Caco-2 (cell line): ENCODE results near the gene COL4A3. TPM values are rescaled to one million over a fixed set of nuclear protein-coding genes. Genes with fewer than 3 reads are reported as not detected.

Experiments
- BruUV-seq: library from RNA; stranded (reverse); fragments of 400-500 nt; replicated peaks from 2 replicates; lab custom pipeline; 2021; lab: Mats Ljungman, UMichigan
- CTCF ChIA-PET: fragments of 300-600 bp; sonication (Branson Sonifier 250); formaldehyde crosslinking; loops from one replicate; lab custom pipeline; 2022; ENCODE audit warnings: antibody characterized with exemption; lab: Charles Lee
- POLR2A ChIA-PET: fragments of 300-600 bp; sonication (Branson Sonifier 250); formaldehyde crosslinking; loops from one replicate; lab custom pipeline; 2022; ENCODE audit warnings: antibody characterized with exemption; lab: Charles Lee
- DNase-seq, 2 experiments: peaks; one replicate each; pipeline versions ENCODE4 v3.0.0 to v3.0.0-alpha.2; 2020 to 2022
- H3K27me3 ChIP-seq: replicated peaks from 2 replicates; pipeline ENCODE4 v1.6.0; 2011; ENCODE audit warnings: low read length; ENCODE audit not compliant: control insufficient read depth, insufficient read depth
- H3K36me3 ChIP-seq: 2 replicates; pipeline ENCODE4 v1.5.1; 2011; ENCODE audit warnings: low read length; ENCODE audit not compliant: control insufficient read depth, insufficient read depth
- H3K4me1 ChIP-seq: fragments of 250-450 bp; sonication (Bioruptor Pico); 2 replicates; pipeline ENCODE4 v1.5.1; 2020; ENCODE audit warnings: mild to moderate bottlenecking
- H3K4me3 ChIP-seq: 2 replicates; pipeline ENCODE4 v1.5.1; 2011; ENCODE audit warnings: low read depth, mild to moderate bottlenecking, control low read depth, low read length
- H3K9me3 ChIP-seq: fragments of 250-450 bp; sonication (Bioruptor Pico); 2 replicates; pipeline ENCODE4 v1.5.1; 2020; ENCODE audit warnings: mild to moderate bottlenecking, moderate library complexity
- H3K27ac Mint-ChIP-seq: one replicate; pipeline ENCODE4 v1.8.0; 2022; ENCODE audit warnings: mixed read lengths; ENCODE audit not compliant: unreplicated experiment
- H3K27me3 Mint-ChIP-seq: one replicate; pipeline ENCODE4 v1.8.0; 2022; ENCODE audit warnings: mixed read lengths; ENCODE audit not compliant: insufficient read depth, unreplicated experiment
- H3K36me3 Mint-ChIP-seq: one replicate; pipeline ENCODE4 v1.8.0; 2022; ENCODE audit warnings: mild to moderate bottlenecking, mixed read lengths; ENCODE audit not compliant: insufficient read depth, unreplicated experiment
- H3K4me1 Mint-ChIP-seq: one replicate; pipeline ENCODE4 v1.8.0; 2022; ENCODE audit warnings: low read depth, mixed read lengths; ENCODE audit not compliant: unreplicated experiment
- H3K4me3 Mint-ChIP-seq: one replicate; pipeline ENCODE4 v1.8.0; 2022; ENCODE audit warnings: mild to moderate bottlenecking, moderate library complexity, mixed read lengths; ENCODE audit not compliant: unreplicated experiment
- H3K9me3 Mint-ChIP-seq: one replicate; pipeline ENCODE4 v1.8.0; 2022; ENCODE audit warnings: mixed read lengths; ENCODE audit not compliant: unreplicated experiment
- intact Hi-C: fragments of 100-400 bp; cut with micrococcal nuclease; formaldehyde crosslinking; loops from one replicate; pipeline ENCODE4 v1.10.0; 2022; ENCODE audit not compliant: unreplicated experiment
- total RNA-seq: library from RNA; stranded (reverse); gene quantifications from 2 replicates; pipeline ENCODE4 v1.2.3, GENCODE V29; 2022
- TF ChIP-seq, protein P1 (sequence below), 2 experiments: fragments of 200-600 bp in 1 of 2; IDR thresholded peaks; 1 replicate in 1 of 2; 2 replicates in 1 of 2; pipeline versions ENCODE4 v1.5.1 to v1.8.0; 2011 to 2022; ENCODE audit warnings: antibody characterized with exemption in 1 of 2, control low read depth in 1 of 2, inconsistent platforms in 1 of 2, low read depth in 1 of 2, low read length in 1 of 2, mild to moderate bottlenecking in 1 of 2, moderate library complexity in 1 of 2; ENCODE audit not compliant: insufficient read depth in 1 of 2, severe bottlenecking in 1 of 2, unreplicated experiment in 1 of 2

Gene COL4A3
- total RNA-seq, 1 experiment from 2014 or later, result 4.2 TPM

DNA sequence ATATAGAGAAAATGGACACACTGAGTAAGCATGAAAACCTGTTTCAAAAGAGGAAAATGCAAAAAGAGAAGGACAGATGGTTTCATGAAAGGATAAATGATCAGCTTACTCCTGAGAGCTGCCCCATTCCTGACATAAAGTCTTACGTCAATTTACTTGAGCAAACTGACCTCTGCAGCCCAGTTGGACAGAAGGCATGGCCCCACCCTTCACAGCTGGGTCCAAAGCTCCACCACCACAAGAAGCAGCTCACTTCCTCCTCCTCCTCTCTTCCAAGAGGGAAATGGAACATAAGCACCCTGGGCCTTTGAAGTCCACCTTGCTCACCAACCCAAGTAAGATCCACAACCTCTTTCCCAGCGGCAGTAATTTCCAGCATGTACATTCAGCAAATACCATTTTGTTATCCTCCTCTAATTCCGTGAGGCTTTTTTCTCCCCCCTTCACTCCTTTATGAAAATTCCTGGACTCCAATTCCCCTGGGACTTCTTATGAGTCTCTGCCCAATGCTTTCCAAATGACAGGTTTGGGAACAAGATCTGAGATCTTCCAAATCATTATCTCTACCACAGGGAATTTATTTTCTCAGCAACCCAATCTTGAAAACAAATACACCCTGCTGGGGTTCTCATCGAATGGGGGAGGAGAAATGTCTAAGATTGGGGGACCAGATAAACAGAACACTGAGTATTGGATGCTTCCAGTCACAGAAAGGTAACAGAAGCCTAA is 10.5 kb upstream of the COL4A3 start:
- no peaks in the 10 kb centered on the region for H3K9me3 Mint-ChIP-seq
- POLR2A ChIA-PET, result no interaction called here
- Histone ChIP-seq H3K36me3 (no peaks in the 10 kb centered on the region), H3K4me3 (no peak overlapping the region), H3K4me1 (peaks cover 7% of the 10 kb centered on the region; the same call in 1 of the 2 replicates), H3K9me3 (no peaks in the 10 kb centered on the region), H3K27me3 (no peaks in the 10 kb centered on the region)
- H3K4me1 Mint-ChIP-seq, result peaks cover 17% of the 10 kb centered on the region
- TF ChIP-seq, protein P1, sequence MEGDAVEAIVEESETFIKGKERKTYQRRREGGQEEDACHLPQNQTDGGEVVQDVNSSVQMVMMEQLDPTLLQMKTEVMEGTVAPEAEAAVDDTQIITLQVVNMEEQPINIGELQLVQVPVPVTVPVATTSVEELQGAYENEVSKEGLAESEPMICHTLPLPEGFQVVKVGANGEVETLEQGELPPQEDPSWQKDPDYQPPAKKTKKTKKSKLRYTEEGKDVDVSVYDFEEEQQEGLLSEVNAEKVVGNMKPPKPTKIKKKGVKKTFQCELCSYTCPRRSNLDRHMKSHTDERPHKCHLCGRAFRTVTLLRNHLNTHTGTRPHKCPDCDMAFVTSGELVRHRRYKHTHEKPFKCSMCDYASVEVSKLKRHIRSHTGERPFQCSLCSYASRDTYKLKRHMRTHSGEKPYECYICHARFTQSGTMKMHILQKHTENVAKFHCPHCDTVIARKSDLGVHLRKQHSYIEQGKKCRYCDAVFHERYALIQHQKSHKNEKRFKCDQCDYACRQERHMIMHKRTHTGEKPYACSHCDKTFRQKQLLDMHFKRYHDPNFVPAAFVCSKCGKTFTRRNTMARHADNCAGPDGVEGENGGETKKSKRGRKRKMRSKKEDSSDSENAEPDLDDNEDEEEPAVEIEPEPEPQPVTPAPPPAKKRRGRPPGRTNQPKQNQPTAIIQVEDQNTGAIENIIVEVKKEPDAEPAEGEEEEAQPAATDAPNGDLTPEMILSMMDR (IDR thresholded peaks at IDR 0.05; ENCODE audit: insufficient read depth in 1 of 2, low read depth in 1 of 2, low read length in 1 of 2, severe bottlenecking in 1 of 2, unreplicated experiment in 1 of 2), result no peak
- DNase-seq, result peak in 1 of 2 experiments; percentile 8
- no peaks in the 10 kb centered on the region for H3K27me3 Mint-ChIP-seq
- H3K36me3 Mint-ChIP-seq, result no peaks in the 10 kb centered on the region
- no TSS peak for BruUV-seq
- CTCF ChIA-PET, result interaction anchor here (0.7 kb wide), 1 partner anchor 37 kb away, joined by 3 read pairs; no protein-coding TSS in a partner anchor
- H3K27ac Mint-ChIP-seq, result peak overlapping the region; percentile 16
- intact Hi-C loops, result no loop called here
- H3K4me3 Mint-ChIP-seq, result no peak overlapping the region

DNA sequence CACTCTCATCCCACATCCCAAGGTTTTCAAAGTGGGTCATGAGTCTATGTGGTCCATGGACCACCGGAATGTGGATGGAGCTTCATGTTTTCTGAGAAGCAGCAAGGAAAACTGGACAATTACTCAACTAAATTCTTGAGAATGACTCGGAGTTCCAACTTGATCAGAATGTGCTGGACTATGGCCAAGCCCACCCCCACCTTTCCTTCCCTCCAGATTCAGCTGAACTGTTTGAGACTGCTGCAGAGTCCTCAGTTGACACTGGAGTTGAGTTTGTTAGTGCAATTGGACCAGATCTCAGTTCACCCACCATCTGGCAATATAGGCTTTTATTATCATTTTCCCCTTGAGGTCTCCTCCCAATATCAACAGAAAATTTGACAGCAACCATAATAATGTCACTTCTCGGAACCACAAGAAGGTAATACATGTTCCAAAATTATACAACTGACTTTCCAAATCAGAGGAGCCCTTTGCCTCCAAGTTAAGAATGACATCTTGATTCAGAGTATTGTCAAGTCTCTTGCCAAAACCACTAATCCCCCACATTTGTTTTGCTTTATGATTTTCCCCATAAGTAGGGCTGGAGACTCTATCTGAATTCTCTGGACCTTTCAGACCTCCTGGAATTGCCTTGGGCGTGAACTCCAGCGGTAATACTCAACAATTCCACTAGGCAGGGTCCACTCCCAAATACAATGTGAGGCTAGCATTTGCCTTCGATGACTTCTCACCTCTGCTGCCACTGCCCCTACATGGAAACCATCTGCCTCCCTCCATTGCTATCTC is 9.2 kb upstream of the COL4A3 start:
- Histone ChIP-seq H3K4me1 (peaks cover 7% of the 10 kb centered on the region; the same call in 1 of the 2 replicates), H3K9me3 (no peaks in the 10 kb centered on the region), H3K27me3 (no peaks in the 10 kb centered on the region), H3K36me3 (no peaks in the 10 kb centered on the region), H3K4me3 (no peak overlapping the region)
- Mint-ChIP-seq H3K27ac (no peak overlapping the region), H3K9me3 (no peaks in the 10 kb centered on the region), H3K4me1 (peaks cover 17% of the 10 kb centered on the region), H3K27me3 (no peaks in the 10 kb centered on the region), H3K36me3 (no peaks in the 10 kb centered on the region), H3K4me3 (no peak overlapping the region)
- TF ChIP-seq, protein P1 (IDR thresholded peaks at IDR 0.05; ENCODE audit: insufficient read depth in 1 of 2, low read depth in 1 of 2, low read length in 1 of 2, severe bottlenecking in 1 of 2, unreplicated experiment in 1 of 2), result no peak
- intact Hi-C loops, result no loop called here
- BruUV-seq, result no TSS peak
- no peak for DNase-seq
- ChIA-PET CTCF (interaction anchor here (0.7 kb wide), 1 partner anchor 479 kb away, joined by 3 read pairs; no protein-coding TSS in a partner anchor), POLR2A (no interaction called here)

DNA sequence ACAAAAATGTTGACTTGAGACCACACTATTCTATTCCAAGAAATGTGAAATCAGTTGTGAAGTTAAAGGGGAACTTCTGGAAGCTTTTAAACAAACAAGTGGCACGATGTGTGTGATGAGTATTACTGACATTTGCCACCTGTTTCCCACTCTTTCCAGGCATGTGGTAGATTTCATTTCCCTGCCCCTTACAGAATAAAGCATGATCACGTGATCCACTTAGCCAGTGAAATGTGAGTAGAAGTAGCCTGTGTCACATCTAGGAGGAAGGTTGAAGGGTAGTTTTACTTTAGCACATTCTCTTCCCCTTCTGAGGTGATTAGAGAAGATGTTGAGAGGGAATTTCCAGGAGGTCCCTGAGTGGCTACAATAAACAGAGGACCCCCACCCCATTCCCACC is 4.3 kb upstream of the COL4A3 start:
- no peaks in the 10 kb centered on the region for H3K9me3 ChIP-seq
- no peaks in the 10 kb centered on the region for H3K36me3 Mint-ChIP-seq
- BruUV-seq, result no TSS peak
- no peak overlapping the region for H3K4me3 Mint-ChIP-seq
- DNase-seq, result no peak
- H3K9me3 Mint-ChIP-seq, result no peaks in the 10 kb centered on the region
- no peaks in the 10 kb centered on the region for H3K4me1 ChIP-seq
- H3K36me3 ChIP-seq, result no peaks in the 10 kb centered on the region
- CTCF ChIA-PET, result no interaction called here
- TF ChIP-seq, protein P1 (IDR thresholded peaks at IDR 0.05; ENCODE audit: insufficient read depth in 1 of 2, low read depth in 1 of 2, low read length in 1 of 2, severe bottlenecking in 1 of 2, unreplicated experiment in 1 of 2), result no peak
- H3K27me3 Mint-ChIP-seq, result peaks cover 4% of the 10 kb centered on the region
- no peak overlapping the region for H3K4me3 ChIP-seq
- POLR2A ChIA-PET, result no interaction called here
- intact Hi-C loops, result loop anchor here (10.0 kb wide), 1 partner anchor 165 kb away; the partner anchor contains the start of gene MFF
- no peak overlapping the region for H3K27ac Mint-ChIP-seq
- H3K4me1 Mint-ChIP-seq, result no peaks in the 10 kb centered on the region
- no peaks in the 10 kb centered on the region for H3K27me3 ChIP-seq
